ENCODE measurements around the gene FMN2. TPM values are rescaled to one million over a fixed set of nuclear protein-coding genes. Genes with fewer than 3 reads are reported as not detected.

FMN2 gene
- total RNA-seq, 1 donor from 2014 or later: 13.2 TPM

GRCh38 chr1:240101737-240102136, 10.1 kb downstream of the FMN2 start:
- H3K27ac Mint-ChIP-seq (ENCODE audit: unreplicated experiment): no peak overlapping the region
- TF ChIP-seq CTCF (conservative IDR thresholded peaks at IDR 0.05): no peak
- H3K36me3 Mint-ChIP-seq (ENCODE audit: low read depth): no peaks in the 10 kb centered on the region
- H3K4me3 Mint-ChIP-seq: no peak overlapping the region
- H3K27me3 Mint-ChIP-seq (ENCODE audit: low read depth): no peaks in the 10 kb centered on the region
- DNase-seq (ENCODE audit: low read depth, low spot score): no peak
- peaks cover 14% of the 10 kb centered on the region for H3K4me1 Mint-ChIP-seq
- H3K9me3 Mint-ChIP-seq: no peaks in the 10 kb centered on the region

- no peak for TF ChIP-seq CTCF (conservative IDR thresholded peaks at IDR 0.05)
- no peaks in the 10 kb centered on the region for H3K27me3 Mint-ChIP-seq (ENCODE audit: low read depth)
- no peak overlapping the region for H3K27ac Mint-ChIP-seq (ENCODE audit: unreplicated experiment)
- H3K4me1 Mint-ChIP-seq: peaks cover 10% of the 10 kb centered on the region
- H3K36me3 Mint-ChIP-seq (ENCODE audit: low read depth): no peaks in the 10 kb centered on the region
- H3K4me3 Mint-ChIP-seq: no peak overlapping the region
- no peak for DNase-seq (ENCODE audit: low read depth, low spot score)
- no peaks in the 10 kb centered on the region for H3K9me3 Mint-ChIP-seq
Observed at GRCh38 chr1:240104672-240105071, 13.0 kb downstream of the FMN2 start.

- Mint-ChIP-seq H3K27me3 (ENCODE audit: low read depth) (no peaks in the 10 kb centered on the region), H3K36me3 (ENCODE audit: low read depth) (no peaks in the 10 kb centered on the region), H3K4me3 (no peak overlapping the region), H3K4me1 (no peaks in the 10 kb centered on the region), H3K27ac (ENCODE audit: unreplicated experiment) (no peak overlapping the region), H3K9me3 (no peaks in the 10 kb centered on the region)
- DNase-seq (ENCODE audit: low read depth, low spot score): no peak
- no peak for TF ChIP-seq CTCF (conservative IDR thresholded peaks at IDR 0.05)
Observed at GRCh38 chr1:240107058-240107684, 15.5 kb downstream of the FMN2 start.

GRCh38 chr1:240109130-240109529, 17.4 kb downstream of the FMN2 start:
- Mint-ChIP-seq H3K27me3 (ENCODE audit: low read depth) (no peaks in the 10 kb centered on the region), H3K4me3 (no peak overlapping the region), H3K36me3 (ENCODE audit: low read depth) (no peaks in the 10 kb centered on the region), H3K9me3 (no peaks in the 10 kb centered on the region), H3K4me1 (peaks cover 11% of the 10 kb centered on the region), H3K27ac (ENCODE audit: unreplicated experiment) (no peak overlapping the region)
- DNase-seq (ENCODE audit: low read depth, low spot score): no peak
- no peak for TF ChIP-seq CTCF (conservative IDR thresholded peaks at IDR 0.05)

GRCh38 chr1:240109920-240110636, 18.4 kb downstream of the FMN2 start:
- H3K27me3 Mint-ChIP-seq (ENCODE audit: low read depth): no peaks in the 10 kb centered on the region
- H3K4me1 Mint-ChIP-seq: peaks cover 12% of the 10 kb centered on the region
- no peak for TF ChIP-seq CTCF (conservative IDR thresholded peaks at IDR 0.05)
- no peaks in the 10 kb centered on the region for H3K9me3 Mint-ChIP-seq
- no peak overlapping the region for H3K4me3 Mint-ChIP-seq
- no peaks in the 10 kb centered on the region for H3K36me3 Mint-ChIP-seq (ENCODE audit: low read depth)
- DNase-seq (ENCODE audit: low read depth, low spot score): no peak
- peak overlapping the region; percentile 46 for H3K27ac Mint-ChIP-seq (ENCODE audit: unreplicated experiment)
